NCI-H1092 treated with DMSO at 0.1 percent for 48 hours (cell line): ENCODE results near the gene ICAM1.
"Not testable (repeated sequence)": the region's sequence is repeated elsewhere in the genome, so short reads cannot be mapped to it uniquely, and the experiment has no call there.

Source experiments
- DNase-seq: peaks from one replicate; lab custom pipeline; 2025; lab: John Stamatoyannopoulos, UW

The ICAM1 gene, protein sequence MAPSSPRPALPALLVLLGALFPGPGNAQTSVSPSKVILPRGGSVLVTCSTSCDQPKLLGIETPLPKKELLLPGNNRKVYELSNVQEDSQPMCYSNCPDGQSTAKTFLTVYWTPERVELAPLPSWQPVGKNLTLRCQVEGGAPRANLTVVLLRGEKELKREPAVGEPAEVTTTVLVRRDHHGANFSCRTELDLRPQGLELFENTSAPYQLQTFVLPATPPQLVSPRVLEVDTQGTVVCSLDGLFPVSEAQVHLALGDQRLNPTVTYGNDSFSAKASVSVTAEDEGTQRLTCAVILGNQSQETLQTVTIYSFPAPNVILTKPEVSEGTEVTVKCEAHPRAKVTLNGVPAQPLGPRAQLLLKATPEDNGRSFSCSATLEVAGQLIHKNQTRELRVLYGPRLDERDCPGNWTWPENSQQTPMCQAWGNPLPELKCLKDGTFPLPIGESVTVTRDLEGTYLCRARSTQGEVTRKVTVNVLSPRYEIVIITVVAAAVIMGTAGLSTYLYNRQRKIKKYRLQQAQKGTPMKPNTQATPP

DNA sequence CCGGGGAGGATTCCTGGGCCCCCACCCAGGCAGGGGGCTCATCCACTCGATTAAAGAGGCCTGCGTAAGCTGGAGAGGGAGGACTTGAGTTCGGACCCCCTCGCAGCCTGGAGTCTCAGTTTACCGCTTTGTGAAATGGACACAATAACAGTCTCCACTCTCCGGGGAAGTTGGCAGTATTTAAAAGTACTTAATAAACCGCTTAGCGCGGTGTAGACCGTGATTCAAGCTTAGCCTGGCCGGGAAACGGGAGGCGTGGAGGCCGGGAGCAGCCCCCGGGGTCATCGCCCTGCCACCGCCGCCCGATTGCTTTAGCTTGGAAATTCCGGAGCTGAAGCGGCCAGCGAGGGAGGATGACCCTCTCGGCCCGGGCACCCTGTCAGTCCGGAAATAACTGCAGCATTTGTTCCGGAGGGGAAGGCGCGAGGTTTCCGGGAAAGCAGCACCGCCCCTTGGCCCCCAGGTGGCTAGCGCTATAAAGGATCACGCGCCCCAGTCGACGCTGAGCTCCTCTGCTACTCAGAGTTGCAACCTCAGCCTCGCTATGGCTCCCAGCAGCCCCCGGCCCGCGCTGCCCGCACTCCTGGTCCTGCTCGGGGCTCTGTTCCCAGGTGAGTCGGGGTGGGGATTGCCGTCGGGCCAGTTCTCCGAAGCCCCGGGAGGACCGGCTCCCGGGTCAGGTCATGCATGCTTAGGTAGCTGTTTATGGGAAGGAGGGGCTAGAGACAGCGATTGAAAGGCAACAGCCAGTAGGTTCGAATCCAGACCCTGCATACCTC lies at the start of gene ICAM1:
TSS of gene ICAM1 (plus strand) at position 505 of the 779 bp plus-strand sequence. CDS start at position 545, 40 bp downstream.
- no peak for DNase-seq

DNA sequence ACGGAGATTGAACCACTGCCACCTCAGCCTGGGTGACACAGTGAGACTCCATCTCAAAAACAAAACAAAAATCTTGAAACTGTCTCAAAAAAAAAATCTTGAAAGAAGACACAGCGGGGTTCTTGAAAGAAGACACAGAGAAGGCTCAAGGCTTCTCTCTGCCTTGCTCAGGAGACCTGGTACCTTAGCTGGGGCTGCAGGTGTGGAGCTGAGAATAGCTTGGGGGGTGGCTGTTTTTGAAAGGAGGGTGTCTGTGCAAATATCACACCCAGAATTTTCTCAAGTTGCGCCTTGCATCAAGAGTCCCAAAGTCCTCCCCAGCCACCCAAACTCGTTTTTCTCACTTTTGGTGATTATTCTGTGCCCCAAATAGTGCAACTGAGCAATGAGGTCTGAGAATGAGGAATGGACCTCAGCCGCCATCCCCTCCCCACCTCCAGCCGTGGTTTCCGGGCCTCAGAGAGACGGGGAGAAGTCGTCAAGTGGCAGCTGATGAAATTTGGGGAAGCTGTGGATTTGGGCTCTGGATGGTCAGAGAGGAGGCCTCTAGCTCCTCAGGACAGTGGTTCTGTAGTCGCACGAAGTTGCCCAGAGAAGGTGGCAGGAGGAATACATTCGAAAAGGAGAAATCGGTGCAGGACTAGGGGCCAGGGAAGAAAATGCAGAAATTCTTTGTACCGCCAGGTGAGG lies 48.6 kb upstream of the ICAM1 start:
- no peak for DNase-seq

DNA sequence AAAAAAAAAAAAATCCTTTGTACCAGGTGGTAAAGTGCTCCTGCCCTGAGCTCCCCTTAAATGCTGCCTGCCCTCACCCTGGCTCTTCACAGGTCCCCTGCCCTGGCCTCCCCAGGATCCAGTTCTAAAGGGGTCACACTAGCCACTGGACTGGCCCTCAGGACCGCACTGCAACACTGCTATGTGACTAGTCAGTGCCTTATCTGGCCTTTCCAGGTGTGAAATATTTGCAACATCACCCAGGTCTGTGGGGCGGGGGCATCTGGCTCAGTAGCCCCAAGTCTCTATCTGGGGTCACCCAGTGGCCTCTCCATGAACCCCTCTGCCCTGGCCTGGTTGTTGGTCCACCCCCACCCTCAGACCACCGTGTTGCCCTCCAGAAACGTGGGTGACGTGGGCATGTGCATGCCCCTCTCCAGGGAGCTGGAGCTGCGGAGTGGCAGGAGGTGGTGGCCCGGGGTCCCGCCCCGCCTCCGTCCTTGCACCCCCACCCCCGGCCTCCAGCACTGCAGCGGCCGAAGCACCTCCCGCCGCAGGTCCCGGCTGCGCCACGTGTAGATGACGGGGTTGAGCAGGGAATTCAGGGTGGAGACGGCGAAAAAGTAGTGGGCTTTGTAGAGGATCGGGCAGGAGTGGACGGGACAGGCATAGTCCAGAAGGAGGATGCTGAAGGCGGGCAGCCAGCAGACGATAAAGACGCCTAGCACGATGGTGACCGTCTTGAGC lies 47.3 kb upstream of the ICAM1 start:
- no peak for DNase-seq

DNA sequence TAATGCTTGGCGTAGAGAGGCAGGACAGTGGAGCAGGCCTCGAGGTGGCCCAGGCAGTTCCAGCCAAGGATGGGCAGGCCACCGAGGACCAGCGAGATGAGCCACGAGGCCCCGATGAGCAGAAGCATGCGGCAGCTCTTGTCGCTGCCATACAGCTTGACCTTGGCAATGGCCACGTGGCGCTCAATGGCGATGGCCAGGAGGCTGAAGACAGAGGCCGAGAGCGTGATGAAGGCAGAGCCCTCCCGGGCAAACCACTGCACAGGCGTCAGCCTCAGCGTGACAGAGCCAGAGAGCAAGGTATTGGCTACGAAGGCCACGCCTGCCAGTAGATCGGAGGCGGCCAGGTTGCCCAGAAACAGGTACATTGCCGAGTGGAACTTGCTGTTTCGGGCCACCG lies 46.6 kb upstream of the ICAM1 start:
- DNase-seq = no peak

DNA sequence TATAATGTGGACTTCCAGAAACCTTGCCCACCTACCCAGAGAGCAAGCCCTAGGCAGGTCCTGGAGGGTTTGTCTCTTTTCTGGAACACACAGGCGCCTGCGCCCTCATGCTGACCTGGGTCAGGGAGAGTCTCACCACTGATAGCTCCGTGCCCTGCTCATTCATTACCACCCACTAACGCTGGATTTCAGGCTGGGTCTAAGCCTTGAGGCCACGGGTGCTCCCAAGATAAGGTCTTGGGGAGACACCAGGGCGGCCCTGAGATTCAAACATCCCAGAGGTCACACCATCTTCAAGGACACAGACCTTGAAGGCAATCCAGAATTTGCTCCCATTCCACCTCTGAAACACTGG lies 44.9 kb upstream of the ICAM1 start:
- DNase-seq = no peak

DNA sequence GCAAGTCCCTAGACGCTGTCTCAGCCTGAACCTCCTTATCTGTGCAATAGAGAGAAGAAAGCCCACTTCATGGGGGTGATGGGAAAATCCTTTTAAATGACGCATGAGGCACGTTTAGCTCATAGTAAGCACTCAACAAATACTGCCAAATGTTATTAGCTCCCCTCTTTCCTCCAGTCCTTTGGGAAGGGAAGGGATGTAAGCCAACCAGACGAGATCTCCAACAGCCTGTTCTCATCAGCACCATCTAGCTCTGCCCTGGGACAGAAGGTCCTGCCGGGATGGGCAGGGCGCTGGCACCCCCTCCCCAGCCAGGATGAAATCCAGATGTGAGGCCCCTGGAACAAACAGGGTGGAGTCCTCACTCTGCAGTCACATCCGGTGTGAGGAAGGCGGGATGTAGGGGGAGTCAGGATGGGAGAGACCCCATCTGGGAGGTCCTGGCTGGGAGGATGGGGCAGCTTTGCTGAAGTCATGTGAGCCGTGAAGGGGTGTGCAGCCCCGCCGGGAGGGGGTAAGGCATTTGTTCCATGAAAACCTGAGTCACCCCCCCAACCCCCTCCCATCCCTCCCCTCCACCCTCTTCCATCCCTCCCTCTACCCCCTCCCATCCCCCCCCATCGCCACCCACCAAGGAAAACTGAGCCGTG lies 44.4 kb upstream of the ICAM1 start:
- DNase-seq = no peak

DNA sequence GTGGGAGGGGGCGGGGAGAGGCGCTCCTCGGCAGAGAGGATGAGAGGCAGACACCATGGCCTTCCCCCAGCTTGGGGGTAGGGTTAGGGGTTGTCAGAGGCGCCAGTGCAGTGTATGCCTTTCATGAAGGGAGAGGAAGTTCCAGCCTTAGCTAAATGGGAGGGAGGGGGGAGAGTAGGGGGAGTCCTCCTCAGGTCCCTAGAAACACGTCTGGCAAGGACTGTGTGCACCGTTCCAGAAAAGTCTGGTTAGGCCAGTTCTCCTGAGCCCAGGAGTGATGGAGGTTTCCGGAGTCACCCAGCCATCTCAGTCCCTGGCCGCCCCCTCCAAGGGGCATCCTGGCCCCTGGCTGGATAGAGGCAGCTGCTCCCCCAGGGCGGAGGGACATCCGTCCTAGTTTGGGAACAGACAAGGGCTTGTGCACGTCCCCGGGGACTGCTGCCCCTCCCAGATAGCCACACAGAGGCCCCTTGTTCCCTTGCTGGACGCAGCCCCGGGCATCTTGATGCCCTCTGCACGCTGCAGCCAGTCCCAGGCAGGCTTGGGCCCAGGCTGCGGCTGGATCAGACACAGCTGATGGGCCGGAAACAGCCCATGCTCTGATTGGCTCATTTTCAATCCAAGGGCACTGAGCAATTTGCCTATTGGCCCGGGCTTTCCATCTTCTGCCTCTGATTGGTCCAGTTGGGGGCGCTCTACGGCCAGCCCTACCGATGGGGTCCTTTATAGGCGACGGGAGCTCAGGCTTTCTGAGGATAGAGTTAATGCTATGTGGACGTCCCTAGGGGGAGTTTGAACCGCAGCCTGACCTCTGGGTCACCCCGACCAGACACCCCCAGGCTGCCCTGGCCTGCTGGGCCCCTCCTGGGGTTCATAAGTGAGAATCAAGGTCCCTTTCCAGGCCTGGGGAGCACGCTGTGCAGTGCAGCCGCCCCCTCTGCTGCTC lies 43.6 kb upstream of the ICAM1 start:
- no peak for DNase-seq

DNA sequence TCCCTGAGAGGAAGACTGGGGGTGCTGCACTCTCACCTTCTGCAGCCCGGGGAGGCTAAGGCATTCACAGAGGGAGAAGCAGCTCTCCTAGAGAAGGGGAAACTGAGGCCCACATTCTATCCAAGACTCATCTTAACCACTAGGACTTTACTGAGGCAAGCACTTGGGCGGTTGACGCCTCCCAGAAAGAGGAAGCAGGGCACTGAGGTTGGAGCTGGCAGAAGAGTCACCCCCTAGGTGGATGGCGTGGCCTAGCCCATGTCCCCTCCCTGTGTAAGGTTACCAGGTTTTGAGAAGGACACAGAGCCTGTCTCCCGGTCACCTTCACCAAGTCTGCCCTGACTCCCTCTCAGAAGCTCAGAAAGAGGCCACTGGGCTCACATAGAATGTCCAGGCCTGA lies 42.5 kb upstream of the ICAM1 start:
- no peak for DNase-seq

DNA sequence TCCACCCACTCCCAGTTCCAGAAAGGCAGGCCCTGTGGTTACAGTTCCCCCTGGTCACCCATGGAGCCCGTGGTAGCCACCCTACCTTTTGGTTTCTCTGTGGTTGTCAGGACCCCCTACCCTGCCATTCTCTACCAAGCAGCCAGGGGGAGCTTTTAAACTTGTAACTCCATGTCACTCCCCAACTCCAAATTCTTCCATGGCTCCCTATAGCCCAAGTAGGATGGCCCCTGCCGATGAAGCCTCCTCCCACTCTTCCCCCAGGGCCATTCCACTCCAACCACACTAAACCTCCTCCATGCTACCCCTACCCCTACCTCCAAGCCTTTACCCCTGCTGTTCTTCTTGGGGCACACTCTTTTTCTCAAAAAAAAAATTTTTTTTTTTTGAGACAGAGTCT lies 42.0 kb upstream of the ICAM1 start:
- peak; percentile 35 for DNase-seq

DNA sequence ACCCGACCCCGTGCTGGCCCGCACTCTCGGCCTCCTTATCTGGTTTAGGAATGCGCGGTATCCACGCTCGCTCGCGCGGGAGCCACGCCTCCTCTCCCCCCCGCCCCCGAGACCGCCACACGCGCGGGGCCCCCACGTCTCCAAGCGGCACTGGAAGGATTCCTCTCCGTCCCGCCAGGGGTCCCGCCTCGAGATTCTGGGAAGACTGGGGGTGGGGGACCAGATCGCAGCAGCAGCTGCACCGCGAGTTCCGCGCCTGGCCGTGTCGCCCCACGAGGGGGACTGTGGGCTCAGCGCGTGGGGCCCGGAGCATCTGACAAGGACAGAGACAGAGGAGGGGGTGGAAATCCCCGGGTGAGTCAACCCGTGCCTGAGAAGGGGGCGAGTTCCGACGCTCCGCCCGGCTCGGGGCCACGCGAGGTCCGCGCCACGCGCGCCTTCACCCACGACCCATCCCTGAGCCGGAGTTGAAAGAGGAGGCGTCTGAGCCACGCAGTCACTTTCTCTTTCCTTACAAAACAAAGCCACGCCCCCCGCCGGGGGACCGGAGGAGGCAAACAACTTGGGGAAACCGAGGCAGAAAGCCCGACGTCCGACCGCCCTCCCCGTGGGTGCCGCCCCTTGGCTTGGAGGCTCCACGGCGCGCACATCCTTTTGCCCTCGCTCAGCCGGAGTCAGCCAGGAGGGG lies 40.6 kb upstream of the ICAM1 start:
- no peak for DNase-seq

DNA sequence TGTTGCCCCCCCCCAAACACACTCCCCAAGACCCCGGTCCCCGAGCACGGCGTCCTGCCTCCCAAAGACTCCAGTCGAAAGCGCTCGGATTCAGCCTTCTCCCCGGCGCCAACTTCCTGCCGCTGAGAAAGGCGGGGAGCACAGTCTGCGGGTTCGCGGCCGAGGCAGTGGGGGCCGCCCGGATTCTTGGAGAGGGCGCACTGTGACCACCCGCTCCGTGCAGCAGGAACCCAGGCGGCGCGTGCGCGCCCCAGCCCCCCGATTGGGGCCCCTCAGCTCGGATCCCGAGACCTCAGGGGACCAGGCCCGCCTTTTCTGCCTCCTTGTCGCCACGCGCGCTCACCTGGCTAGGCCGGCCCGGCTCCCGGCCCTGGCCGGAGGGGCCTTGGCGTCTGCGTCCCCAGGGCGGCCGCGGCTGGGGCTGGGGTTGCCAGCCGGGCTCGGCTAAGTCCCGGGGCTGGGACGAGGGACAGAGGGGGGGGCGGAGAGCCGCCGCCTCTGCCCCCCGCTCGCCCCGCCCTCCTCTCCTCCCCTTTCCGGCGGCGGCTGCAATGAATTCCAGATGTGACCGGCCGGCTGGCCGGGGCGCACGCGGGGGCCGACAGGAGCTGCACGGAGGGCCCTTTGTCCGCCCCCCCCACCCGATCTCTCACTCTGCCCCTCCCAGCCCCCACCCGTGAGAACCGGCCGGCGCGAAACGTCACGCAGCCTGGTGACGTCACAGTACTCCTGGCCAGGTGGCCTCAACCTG lies 39.9 kb upstream of the ICAM1 start, which contains the start of gene S1PR2:
TSS of gene S1PR2 (minus strand) at position 471 of the 751 bp plus-strand sequence. CDS start 6,426 bp downstream, outside the sequence.
- DNase-seq = peak; percentile 72

DNA sequence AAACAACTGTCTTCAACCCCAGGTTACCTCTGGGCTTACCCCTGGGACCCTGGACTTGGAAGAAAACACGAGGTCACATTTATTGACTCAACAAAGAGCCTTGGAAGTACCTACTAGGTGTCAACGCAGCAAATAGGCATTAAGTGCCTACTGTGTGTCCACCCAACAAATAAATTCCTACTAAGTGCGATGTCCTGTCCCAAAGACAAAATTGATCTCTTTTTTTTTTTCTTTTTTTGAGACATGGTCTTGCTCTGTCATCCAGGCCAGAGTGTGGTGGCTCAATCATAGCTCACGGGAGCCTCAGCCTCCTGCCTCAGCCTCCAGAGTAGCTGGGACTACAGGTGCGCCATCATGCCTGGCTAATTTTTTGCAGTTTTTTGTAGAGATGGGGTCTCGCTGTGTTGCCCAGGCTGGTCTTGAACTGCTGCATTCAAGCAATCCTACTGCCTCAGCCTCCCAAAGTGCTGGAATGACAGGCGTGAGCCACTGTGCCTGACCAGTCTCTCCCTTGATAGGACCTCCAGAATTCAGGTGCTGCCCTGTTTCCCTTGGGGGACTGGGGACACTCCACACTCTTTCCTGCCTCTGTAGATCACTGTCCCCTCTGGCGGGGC lies 39.2 kb upstream of the ICAM1 start:
- DNase-seq = no peak

DNA sequence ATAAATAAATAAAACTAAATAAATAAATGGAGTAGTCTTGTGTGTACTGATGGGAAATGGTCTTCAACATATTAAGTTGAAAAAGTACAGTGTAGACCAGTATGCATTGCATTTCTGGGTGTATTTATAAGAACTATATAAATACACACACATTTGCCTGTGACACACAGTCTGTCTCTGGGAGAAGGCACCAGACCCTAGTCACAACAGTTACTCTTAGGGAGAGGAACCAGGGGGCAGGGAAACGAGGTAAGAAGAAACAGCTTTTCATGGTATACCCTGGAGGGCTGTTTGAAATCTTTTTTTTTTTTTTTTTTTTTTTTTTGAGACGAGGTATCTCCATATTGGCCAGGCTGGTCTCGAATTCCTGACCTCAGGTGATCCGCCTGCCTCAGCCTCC lies 37.0 kb upstream of the ICAM1 start:
- DNase-seq = no peak

DNA sequence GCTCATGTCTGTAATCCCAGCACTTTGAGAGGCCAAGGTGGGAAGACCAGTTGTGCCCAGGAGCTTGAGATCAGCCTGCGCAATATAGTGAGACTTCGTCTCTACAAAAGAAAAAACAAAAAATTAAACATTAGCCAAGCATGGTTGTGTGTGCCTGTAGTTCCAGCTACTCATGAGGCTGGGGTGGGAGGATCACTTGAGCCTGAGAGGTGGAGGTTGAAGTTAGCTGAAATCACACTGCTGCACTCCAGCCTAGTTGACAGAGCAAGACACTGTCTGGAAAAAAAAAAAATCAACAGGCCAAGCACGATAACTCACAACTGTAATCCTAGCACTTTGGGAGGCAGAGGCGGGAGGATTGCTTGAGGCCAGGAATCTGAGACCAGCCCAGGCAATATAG lies 35.9 kb upstream of the ICAM1 start:
- DNase-seq = no peak

DNA sequence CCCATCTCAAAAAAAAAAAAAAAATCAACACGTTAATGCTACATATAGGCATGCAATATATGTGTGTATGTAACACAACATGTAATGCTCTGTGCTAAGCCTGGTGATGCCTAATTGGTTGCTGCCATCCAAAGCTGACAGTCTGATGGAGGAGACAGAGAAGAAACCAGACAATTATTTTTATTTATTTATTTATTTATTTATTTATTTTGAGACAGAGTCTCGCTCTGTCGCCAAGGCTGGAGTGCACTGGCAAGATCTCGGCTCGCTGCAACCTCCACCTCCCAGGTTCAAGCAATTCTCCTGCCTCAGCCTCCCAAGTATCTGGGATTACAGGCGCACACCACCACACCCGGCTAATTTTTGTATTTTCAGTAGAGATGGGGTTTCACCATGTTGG lies 35.5 kb upstream of the ICAM1 start:
- DNase-seq = not testable (repeated sequence)

DNA sequence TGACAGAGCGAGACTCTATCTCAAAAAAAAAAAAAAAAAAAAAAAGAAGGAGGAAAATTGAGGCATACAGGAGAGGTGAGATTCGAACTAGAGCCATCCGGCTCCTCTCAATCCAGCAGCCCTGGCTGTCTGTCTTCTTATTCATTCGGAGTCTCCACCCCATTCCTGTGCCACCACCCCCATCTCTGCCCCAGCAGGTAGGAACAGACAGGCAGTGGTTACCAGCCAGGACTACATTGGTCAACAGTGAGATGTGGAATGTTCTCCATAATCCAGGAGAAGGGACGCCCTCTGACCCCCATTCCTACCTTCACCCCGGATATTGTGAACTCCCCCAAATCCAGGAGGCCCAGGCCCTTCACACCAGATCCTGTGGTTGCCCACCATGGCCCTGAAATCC lies 33.2 kb upstream of the ICAM1 start:
- DNase-seq = peak; percentile 42

DNA sequence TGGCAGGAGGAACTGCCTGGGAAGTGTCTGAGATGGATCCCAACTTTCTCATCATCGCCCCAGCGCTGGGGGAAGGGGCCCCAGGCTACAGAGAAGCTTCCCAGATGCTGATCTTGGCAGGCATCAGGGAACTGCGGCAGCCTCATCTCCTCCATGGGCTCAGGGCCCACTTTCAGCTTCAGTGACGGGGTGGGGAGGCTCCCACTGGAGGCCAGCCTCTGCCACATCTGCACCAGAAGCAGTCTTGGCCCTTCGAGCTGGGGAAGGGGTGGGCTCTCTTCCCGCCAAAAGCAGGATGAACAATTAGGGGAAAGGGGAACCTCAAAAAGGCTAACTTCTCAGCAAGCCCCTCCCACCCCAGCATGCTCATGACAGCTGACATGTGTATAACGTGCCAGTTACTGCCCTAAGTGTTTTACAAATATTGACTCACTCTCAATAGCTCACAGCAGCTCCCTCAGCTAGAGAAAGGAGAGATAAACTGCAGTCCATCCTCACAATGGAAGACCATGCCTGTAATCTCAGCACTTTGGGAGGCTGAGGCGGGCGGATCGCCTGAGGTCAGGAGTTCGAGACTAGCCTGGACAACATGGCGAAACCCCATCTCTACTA lies 32.6 kb upstream of the ICAM1 start:
- peak; percentile 97 for DNase-seq
